Heart left ventricle (tissue), 16 donors: ENCODE data around the gene FOXL1. TPM values are rescaled to one million over a fixed set of nuclear protein-coding genes. Genes with fewer than 3 reads are reported as not detected.

ENCODE experiments used
- ATAC-seq, 4 donors: fragments of 200-7000 bp; cut with Tn5 transposase; one replicate each; pipeline ENCODE4 v1.9.1; 2020 to 2022; ENCODE audit warnings: moderate library complexity in 4 of 4, mild to moderate bottlenecking in 3 of 4, moderate number of reproducible peaks in 1 of 4
- DNase-seq, 5 donors: peaks; one replicate each; pipeline ENCODE4 v3.0.0-alpha.2; 2020
- H3K27ac ChIP-seq, 12 donors: fragments of 200-600 bp; sonication (generic) in 4 of 12; one replicate each; pipeline versions ENCODE4 v1.5.0 to v1.8.0; 2016 to 2022; ENCODE audit warnings: mild to moderate bottlenecking in 2 of 12
- H3K27me3 ChIP-seq, 9 donors: fragments of 200-600 bp; sonication (generic) in 2 of 9; one replicate each; pipeline versions ENCODE4 v1.5.1 to v1.8.0; 2016 to 2022; ENCODE audit warnings: mild to moderate bottlenecking in 3 of 9
- H3K36me3 ChIP-seq, 9 donors: fragments of 200-600 bp; sonication (generic) in 2 of 9; one replicate each; pipeline versions ENCODE4 v1.5.0 to v1.8.0; 2018 to 2022; ENCODE audit warnings: mild to moderate bottlenecking in 2 of 9
- H3K4me1 ChIP-seq, 12 donors: fragments of 200-600 bp; sonication (generic) in 4 of 12; one replicate each; pipeline versions ENCODE4 v1.5.0 to v1.8.0; 2016 to 2022; ENCODE audit warnings: mild to moderate bottlenecking in 3 of 12
- H3K4me3 ChIP-seq, 12 donors: fragments of 200-600 bp; sonication (generic) in 4 of 12; one replicate each; pipeline versions ENCODE4 v1.5.0 to v1.8.0; 2017 to 2022; ENCODE audit warnings: mild to moderate bottlenecking in 9 of 12, moderate library complexity in 4 of 12
- H3K9me3 ChIP-seq, 12 donors: fragments of 200-600 bp; sonication (generic) in 4 of 12; one replicate each; pipeline versions ENCODE4 v1.5.0 to v1.8.0; 2016 to 2022; ENCODE audit warnings: mild to moderate bottlenecking in 1 of 12
- POLR2A ChIP-seq, 2 donors: fragments of 450-650 bp; IDR thresholded peaks; one replicate each; pipeline ENCODE4 v1.6.1; 2017; ENCODE audit warnings: antibody characterized with exemption in 2 of 2, mild to moderate bottlenecking in 2 of 2, moderate library complexity in 2 of 2
- WGBS, 4 donors: extraction: QIAGEN DNeasy Blood & Tissue Kit in 2 of 4; methylation state at CpG; one replicate each; pipeline versions ENCODE4 v1.1.5 to v1.1.7; 2013 to 2018; 5-methylcytosine and 5-hydroxymethylcytosine counted together
- intact Hi-C, 10 donors: fragments of 100-400 bp; cut with DNase I; formaldehyde crosslinking; loops; one replicate each; pipeline versions ENCODE4 v1.11.1 to v1.14.2; 2022
- long read RNA-seq, 3 donors: library from polyadenylated mRNA; unstranded; transcript quantifications; one replicate each; pipeline ENCODE4 v2.0.0, GENCODE V29; 2020 to 2021
- polyA plus RNA-seq, 2 donors: library from polyadenylated mRNA; stranded (reverse); fragments of 200-250 nt; gene quantifications; one replicate each; pipeline ENCODE4 v1.2.3, GENCODE V29; 2013
- total RNA-seq, 9 donors: library from RNA; depleted of rRNA in 2 of 9; stranded (reverse); fragments of >200 nt in 2 of 9; fragmentation: NEBNext Ultra II Directional in 3 of 9; extraction: Animal tissue kit (Norgen Biotek cat#: 25700) in 3 of 9; gene quantifications; one replicate each; pipeline versions ENCODE4 v1.1.0 to v1.2.4, GENCODE V29; 2016 to 2023
- TF ChIP-seq, protein P1 (sequence below), 12 donors: fragments of 200-600 bp; sonication (generic) in 4 of 12; IDR thresholded peaks; one replicate each; pipeline versions ENCODE4 v1.5.0 to v1.8.0; 2018 to 2022; ENCODE audit warnings: antibody characterized with exemption in 12 of 12, mild to moderate bottlenecking in 5 of 12
- donor health status: ischemic (EF 13 %, LVEDD 7.1; RV severe dilation, severe dysfunction).
- donor health status: healthy with polysubstance abuse.
- donor health status: DM: no; HTN: yes; CAD: no.
- donor health status: DM: no; HTN: no; CAD: no.
- donor health status: ischemic (EF 25% LVEDD 6.9; RV normal size, moderate dysfunction).
- donor health status: ischemic (EF 25% LVEDD 5.7; RV mildly dilated, moderate dysfunction).
- donor health status: healthy.
- donor health status: DM: yes; HTN: yes; CAD: no.
- donor health status: ischemic (EF 35%, LVEDD 5.7; RV mildly dilated, moderate dysfunction).
- donor health status: nonischemic (EF 11% LVEDD 7.7; RV severe dilation, severe dysfunction).
- donor health status: DM: yes; HTN: yes; CAD: no.
- donor health status: PGD.
- donor health status: ischemic (EF 29% LVEDD 5.4; RV normal size, mild dysfunction).
- donor health status: nonischemic (EF 23%, LVEDD 6.1; RV moderate dilation, normal function).

FOXL1 gene
- total RNA-seq, result 1 to 10 TPM in 3 of 9 donors, under 1 TPM in 6; 0.44 to 1.4 (median 0.72) TPM
- under 1 TPM; 0.57 to 0.69 TPM for polyA plus RNA-seq
- long read RNA-seq, donor 1, partial matches to known transcripts, result 0 of 2 reads
- long read RNA-seq, donor 1, other reads (novel, unspliced or antisense), result 0 of 2 reads
- long read RNA-seq, donor 2, result 0 reads
- long read RNA-seq, donor 3, result 0 reads

DNA sequence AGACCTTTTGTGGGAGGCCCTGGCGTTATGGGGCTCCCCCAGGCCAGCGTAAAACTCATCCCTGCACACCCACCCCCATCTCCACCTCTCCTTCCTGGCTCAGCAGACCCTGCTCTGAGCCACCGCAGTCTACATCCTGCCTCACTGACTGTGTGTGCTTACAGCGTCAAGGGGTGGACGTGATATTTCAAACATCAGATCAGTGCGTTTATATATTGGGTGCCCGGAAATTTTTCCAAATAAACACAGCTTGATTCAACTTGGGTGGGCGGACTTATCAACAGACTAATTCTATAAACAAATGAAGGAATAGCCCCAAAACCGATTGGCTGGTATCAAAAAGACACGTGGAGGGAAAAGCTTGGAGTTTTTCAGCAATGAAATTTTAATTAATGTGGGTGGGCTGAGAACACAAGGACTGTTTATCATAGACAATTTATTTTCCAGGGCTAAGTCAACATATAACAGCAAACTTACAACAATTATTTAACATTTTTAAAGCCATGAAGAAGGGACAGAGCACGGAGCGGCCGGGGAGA, at the start of gene FOXL1:
Gene FOXL1 (plus strand): TSS at position 489 of the 539 bp plus-strand sequence. CDS start 175 bp downstream, outside the sequence.
- Histone ChIP-seq H3K27me3 (peaks cover 21 to 82% (median 49%) of the 10 kb centered on the region in 9 donors), H3K4me3 (peak within 1 kb of the TSS in 11 of 12 donors; percentile 9 to 62 (median 33)), H3K9me3 (no peaks in the 10 kb centered on the region), H3K36me3 (no peaks in the 10 kb centered on the region), H3K4me1 (peaks cover 0 to 40% (median 11%) of the 10 kb centered on the region in 12 donors), H3K27ac (peak within 1 kb of the TSS; percentile 24 to 86 (median 68))
- 30 to 50% (median 44%) methylated on average over 13 of the region's 13 CpGs for WGBS, 4 donors
- no peak for TF ChIP-seq POLR2A (IDR thresholded peaks at IDR 0.05)
- DNase-seq (no peak), ATAC-seq (peak in 2 of 4 donors; percentile 19 to 30)
- intact Hi-C loops, result loop anchor here (5.0 to 10.0 kb wide), 11 partner anchors 77 to 484 kb away; no protein-coding TSS in a partner anchor

DNA sequence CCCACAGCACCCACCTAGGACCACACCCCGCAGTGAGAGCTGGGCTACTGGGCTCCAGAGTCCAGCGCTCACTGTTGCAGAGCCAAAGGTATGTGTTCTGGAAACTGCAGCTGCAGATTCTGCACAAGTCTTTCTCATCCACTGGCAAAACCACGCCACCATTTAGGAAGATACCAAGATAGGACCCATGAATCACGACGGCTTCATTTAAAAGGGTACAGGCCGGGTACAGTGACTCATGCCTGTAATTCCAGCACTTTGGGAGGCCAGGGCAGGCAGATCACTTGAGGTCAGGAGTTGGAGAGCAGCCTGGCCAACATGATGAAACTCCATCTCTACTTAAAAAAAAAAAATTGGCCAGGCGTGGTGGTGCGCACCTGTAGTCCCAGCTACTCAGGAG, 49.2 kb upstream of the FOXL1 start:
- WGBS, 4 donors, result 83 to 92% (median 85%) methylated on average over 8 of the region's 8 CpGs
- Histone ChIP-seq H3K4me1 (peaks cover 0 to 10% (median 0%) of the 10 kb centered on the region in 12 donors), H3K27ac (no peak overlapping the region), H3K36me3 (peaks cover 0 to 25% (median 9%) of the 10 kb centered on the region in 9 donors), H3K9me3 (no peaks in the 10 kb centered on the region), H3K4me3 (no peak overlapping the region), H3K27me3 (peaks cover 0 to 4% (median 0%) of the 10 kb centered on the region in 9 donors)
- DNase-seq, result no peak
- intact Hi-C loops, result loop anchor here in 1 of 10 donors (10.0 kb wide), 1 partner anchor 274 kb away; no protein-coding TSS in a partner anchor
- TF ChIP-seq POLR2A (IDR thresholded peaks at IDR 0.05), result no peak
- TF ChIP-seq, protein P1, sequence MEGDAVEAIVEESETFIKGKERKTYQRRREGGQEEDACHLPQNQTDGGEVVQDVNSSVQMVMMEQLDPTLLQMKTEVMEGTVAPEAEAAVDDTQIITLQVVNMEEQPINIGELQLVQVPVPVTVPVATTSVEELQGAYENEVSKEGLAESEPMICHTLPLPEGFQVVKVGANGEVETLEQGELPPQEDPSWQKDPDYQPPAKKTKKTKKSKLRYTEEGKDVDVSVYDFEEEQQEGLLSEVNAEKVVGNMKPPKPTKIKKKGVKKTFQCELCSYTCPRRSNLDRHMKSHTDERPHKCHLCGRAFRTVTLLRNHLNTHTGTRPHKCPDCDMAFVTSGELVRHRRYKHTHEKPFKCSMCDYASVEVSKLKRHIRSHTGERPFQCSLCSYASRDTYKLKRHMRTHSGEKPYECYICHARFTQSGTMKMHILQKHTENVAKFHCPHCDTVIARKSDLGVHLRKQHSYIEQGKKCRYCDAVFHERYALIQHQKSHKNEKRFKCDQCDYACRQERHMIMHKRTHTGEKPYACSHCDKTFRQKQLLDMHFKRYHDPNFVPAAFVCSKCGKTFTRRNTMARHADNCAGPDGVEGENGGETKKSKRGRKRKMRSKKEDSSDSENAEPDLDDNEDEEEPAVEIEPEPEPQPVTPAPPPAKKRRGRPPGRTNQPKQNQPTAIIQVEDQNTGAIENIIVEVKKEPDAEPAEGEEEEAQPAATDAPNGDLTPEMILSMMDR (IDR thresholded peaks at IDR 0.05), result no peak
- ATAC-seq, result peak in 1 of 4 donors; percentile 32

DNA sequence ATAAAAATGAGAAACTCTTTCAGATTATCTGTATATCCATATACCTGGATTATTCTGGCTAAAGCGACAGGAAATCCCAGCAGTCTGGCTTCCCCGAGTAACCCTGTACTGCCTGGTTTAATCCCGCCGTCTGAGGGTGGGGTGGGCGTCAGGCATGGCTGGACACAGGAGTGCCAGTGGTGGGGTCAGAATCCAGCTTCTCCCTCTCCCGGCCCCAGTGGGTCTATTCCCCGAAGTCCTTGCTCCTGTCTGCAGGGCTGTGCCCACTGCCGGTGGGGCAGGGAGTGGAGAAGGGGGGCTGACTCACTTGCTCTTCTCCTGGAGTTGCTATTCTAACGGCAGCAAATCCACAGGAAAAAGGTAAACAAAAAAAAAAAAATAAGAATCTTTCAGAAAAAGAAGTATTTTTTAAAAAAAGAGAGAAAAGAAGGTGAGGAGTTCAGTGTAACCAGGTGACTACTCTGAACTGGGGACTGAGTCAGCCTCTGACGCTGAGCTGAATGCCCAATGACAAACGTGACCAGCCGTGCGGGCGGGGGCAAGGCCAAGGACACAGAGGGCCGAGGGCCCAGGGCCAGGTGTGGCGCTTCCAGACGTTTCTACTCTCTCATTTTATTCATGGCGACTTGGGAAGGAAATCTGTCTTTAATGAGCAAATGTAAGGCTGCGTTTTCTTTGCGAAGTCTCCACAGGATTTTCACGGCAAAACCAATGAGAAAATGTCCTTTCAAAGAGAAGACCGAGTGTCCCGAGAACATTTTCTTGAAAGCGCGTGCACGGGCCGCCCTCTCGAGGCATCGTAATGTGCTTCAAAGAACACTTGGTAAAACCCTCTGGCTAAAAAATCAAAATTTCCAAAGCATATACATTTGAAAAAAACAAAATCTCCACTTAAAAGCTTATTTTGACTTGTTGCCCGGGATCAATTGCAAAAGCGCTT, 47.8 kb upstream of the FOXL1 start:
- Histone ChIP-seq H3K9me3 (no peaks in the 10 kb centered on the region), H3K36me3 (peaks cover 0 to 29% (median 13%) of the 10 kb centered on the region in 9 donors), H3K27me3 (no peaks in the 10 kb centered on the region), H3K4me3 (no peak overlapping the region), H3K4me1 (peaks cover 0 to 10% (median 0%) of the 10 kb centered on the region in 12 donors), H3K27ac (peak overlapping the region in 2 of 12 donors; percentile 33 to 57)
- 84 to 91% (median 85%) methylated on average over 31 of the region's 31 CpGs for WGBS, 4 donors
- no peak for DNase-seq
- TF ChIP-seq, protein P1 (IDR thresholded peaks at IDR 0.05), result no peak
- TF ChIP-seq POLR2A (IDR thresholded peaks at IDR 0.05), result no peak
- peak in 1 of 4 donors; percentile 13 for ATAC-seq
- intact Hi-C loops, result no loop called here

DNA sequence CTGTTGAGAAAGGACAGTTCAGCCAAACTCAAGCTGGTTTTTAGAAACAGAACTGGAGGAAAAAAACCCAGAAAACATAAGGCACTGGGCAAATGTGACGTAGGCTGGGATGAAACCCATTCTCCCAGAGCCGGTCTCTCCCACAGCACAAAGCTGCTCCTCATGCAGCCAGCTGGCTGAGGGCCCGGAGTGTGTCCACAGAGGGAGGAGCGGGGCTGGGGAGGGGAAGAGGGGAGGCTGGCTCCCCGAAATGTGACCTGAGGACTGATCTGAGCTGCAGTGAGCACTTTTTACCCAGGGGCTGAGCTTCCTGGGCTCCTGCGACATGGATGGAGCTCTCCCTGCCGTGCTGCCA, 47.2 kb upstream of the FOXL1 start:
- 54 to 70% (median 64%) methylated on average over 7 of the region's 7 CpGs for WGBS, 4 donors
- no peak for TF ChIP-seq POLR2A (IDR thresholded peaks at IDR 0.05)
- TF ChIP-seq, protein P1 (IDR thresholded peaks at IDR 0.05), result no peak
- Histone ChIP-seq H3K4me3 (no peak overlapping the region), H3K4me1 (peaks cover 0 to 10% (median 0%) of the 10 kb centered on the region in 12 donors), H3K9me3 (no peaks in the 10 kb centered on the region), H3K27me3 (no peaks in the 10 kb centered on the region), H3K36me3 (peaks cover 0 to 35% (median 20%) of the 10 kb centered on the region in 9 donors), H3K27ac (peak overlapping the region in 3 of 12 donors; percentile 14 to 57 (median 32))
- intact Hi-C loops, result no loop called here
- DNase-seq (peak; percentile 46 to 77 (median 64)), ATAC-seq (peak in 3 of 4 donors; percentile 48 to 60 (median 50))
